ENCODE measurements around the gene PPP1R14C. TPM values are rescaled to one million over a fixed set of nuclear protein-coding genes. Genes with fewer than 3 reads are reported as not detected.

Gene PPP1R14C
- total RNA-seq, 1 experiment from 2014 or later = 4.6 TPM

DNA sequence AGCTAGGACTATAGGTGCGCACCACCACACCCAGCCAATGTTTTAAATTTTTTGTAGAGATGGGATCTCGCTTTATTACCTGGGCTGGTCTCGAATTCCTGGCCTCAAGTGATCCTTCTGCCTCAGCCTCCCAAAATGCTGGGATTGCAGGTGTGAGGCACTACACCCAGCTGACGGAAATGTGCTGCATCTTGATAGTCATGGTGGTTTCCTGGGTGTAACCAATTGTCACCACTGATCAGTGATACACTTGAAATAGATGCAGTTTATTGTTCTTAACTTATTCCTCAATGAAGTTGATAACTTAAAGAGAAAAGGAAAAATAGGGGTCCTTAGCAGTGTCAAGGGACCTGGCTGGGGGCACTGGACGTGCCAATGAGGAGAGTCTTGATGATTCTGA, 92.4 kb downstream of the PPP1R14C start:
- no peak for TF ChIP-seq EZH2 (IDR thresholded peaks at IDR 0.05; ENCODE audit: borderline replicate concordance, low read depth, low read length, poor library complexity, severe bottlenecking)
- TF ChIP-seq, protein P1, sequence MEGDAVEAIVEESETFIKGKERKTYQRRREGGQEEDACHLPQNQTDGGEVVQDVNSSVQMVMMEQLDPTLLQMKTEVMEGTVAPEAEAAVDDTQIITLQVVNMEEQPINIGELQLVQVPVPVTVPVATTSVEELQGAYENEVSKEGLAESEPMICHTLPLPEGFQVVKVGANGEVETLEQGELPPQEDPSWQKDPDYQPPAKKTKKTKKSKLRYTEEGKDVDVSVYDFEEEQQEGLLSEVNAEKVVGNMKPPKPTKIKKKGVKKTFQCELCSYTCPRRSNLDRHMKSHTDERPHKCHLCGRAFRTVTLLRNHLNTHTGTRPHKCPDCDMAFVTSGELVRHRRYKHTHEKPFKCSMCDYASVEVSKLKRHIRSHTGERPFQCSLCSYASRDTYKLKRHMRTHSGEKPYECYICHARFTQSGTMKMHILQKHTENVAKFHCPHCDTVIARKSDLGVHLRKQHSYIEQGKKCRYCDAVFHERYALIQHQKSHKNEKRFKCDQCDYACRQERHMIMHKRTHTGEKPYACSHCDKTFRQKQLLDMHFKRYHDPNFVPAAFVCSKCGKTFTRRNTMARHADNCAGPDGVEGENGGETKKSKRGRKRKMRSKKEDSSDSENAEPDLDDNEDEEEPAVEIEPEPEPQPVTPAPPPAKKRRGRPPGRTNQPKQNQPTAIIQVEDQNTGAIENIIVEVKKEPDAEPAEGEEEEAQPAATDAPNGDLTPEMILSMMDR (conservative IDR thresholded peaks at IDR 0.05; ENCODE audit: low read depth, low read length) = no peak
- no peaks in the 10 kb centered on the region for H3K27me3 ChIP-seq (replicated peaks; ENCODE audit: insufficient read depth, low read depth, low read length, poor library complexity)
- intact Hi-C loops (cut with micrococcal nuclease; ENCODE audit: unreplicated experiment) = no loop called here
- ChIA-PET CTCF (no interaction called here), POLR2A (ENCODE audit: low non-redundant PET) (no interaction called here)
- no peak for DNase-seq (ENCODE audit: low spot score)
- peaks cover 5% of the 10 kb centered on the region for H3K4me1 ChIP-seq (ENCODE audit: insufficient read depth, low read length, poor library complexity, severe bottlenecking)
- no peaks in the 10 kb centered on the region for H3K36me3 ChIP-seq (ENCODE audit: insufficient read depth, low read length, poor library complexity, severe bottlenecking)
- no peak overlapping the region for H3K4me3 ChIP-seq (ENCODE audit: low read depth, low read length, poor library complexity, severe bottlenecking)
- no TSS peak for BruUV-seq (replicated peaks)
- H3K9me3 ChIP-seq (ENCODE audit: low read depth, low read length, poor library complexity, severe bottlenecking) = no peaks in the 10 kb centered on the region
- no peak overlapping the region for H3K27ac ChIP-seq (ENCODE audit: low read depth, low read length, poor library complexity, severe bottlenecking)

DNA sequence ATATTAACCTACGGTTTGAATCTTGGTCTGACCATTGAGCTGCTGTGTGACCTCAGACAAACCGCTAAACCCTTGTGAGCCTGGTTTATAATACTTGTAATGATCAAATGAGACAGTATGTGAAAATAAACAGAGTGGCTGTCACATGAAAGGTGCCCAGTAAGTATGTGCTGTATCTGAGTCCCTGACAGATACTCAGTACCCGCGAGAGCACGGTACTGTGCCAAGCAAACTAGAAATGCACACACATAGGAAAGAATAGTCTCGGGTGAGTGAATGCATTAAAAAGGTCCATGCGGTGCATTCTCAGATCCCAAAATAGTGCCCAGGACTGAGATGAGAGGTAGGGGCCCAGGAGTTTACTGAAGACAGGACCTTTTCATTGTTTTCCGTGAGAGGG, 93.3 kb downstream of the PPP1R14C start:
- Histone ChIP-seq H3K4me1 (ENCODE audit: insufficient read depth, low read length, poor library complexity, severe bottlenecking) (no peaks in the 10 kb centered on the region), H3K27ac (ENCODE audit: low read depth, low read length, poor library complexity, severe bottlenecking) (no peak overlapping the region), H3K36me3 (ENCODE audit: insufficient read depth, low read length, poor library complexity, severe bottlenecking) (no peaks in the 10 kb centered on the region), H3K9me3 (ENCODE audit: low read depth, low read length, poor library complexity, severe bottlenecking) (no peaks in the 10 kb centered on the region), H3K27me3 (replicated peaks; ENCODE audit: insufficient read depth, low read depth, low read length, poor library complexity) (no peaks in the 10 kb centered on the region), H3K4me3 (ENCODE audit: low read depth, low read length, poor library complexity, severe bottlenecking) (no peak overlapping the region)
- ChIA-PET CTCF (no interaction called here), POLR2A (ENCODE audit: low non-redundant PET) (no interaction called here)
- no TSS peak for BruUV-seq (replicated peaks)
- intact Hi-C loops (cut with micrococcal nuclease; ENCODE audit: unreplicated experiment) = no loop called here
- no peak for TF ChIP-seq EZH2 (IDR thresholded peaks at IDR 0.05; ENCODE audit: borderline replicate concordance, low read depth, low read length, poor library complexity, severe bottlenecking)
- DNase-seq (ENCODE audit: low spot score) = no peak

DNA sequence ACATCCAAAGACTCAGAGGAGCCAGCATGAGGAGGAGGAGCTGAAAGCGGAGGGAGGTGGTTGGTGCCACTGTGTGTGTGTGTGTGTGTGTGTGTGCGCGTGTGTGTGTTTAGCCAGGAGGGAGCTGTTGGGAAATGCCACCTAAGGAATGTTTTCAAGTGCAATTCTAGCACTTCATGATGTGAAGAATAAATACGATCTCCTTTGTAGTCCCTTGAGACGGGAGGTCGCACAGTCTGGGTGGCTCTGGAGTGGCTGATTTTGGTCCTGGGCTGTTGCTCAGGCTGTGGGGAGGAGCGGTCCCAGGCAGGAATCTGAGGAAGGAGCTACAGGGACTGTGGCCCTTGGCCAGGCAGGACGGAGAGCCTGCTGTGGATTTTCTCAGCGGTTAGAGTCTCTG, 93.7 kb downstream of the PPP1R14C start:
- H3K4me3 ChIP-seq (ENCODE audit: low read depth, low read length, poor library complexity, severe bottlenecking) = no peak overlapping the region
- H3K27me3 ChIP-seq (replicated peaks; ENCODE audit: insufficient read depth, low read depth, low read length, poor library complexity) = no peaks in the 10 kb centered on the region
- no peak for DNase-seq (ENCODE audit: low spot score)
- no TSS peak for BruUV-seq (replicated peaks)
- H3K9me3 ChIP-seq (ENCODE audit: low read depth, low read length, poor library complexity, severe bottlenecking) = no peaks in the 10 kb centered on the region
- no peaks in the 10 kb centered on the region for H3K4me1 ChIP-seq (ENCODE audit: insufficient read depth, low read length, poor library complexity, severe bottlenecking)
- intact Hi-C loops (cut with micrococcal nuclease; ENCODE audit: unreplicated experiment) = no loop called here
- H3K36me3 ChIP-seq (ENCODE audit: insufficient read depth, low read length, poor library complexity, severe bottlenecking) = no peaks in the 10 kb centered on the region
- H3K27ac ChIP-seq (ENCODE audit: low read depth, low read length, poor library complexity, severe bottlenecking) = no peak overlapping the region
- ChIA-PET CTCF (no interaction called here), POLR2A (ENCODE audit: low non-redundant PET) (no interaction called here)
- TF ChIP-seq EZH2 (IDR thresholded peaks at IDR 0.05; ENCODE audit: borderline replicate concordance, low read depth, low read length, poor library complexity, severe bottlenecking) = no peak
- TF ChIP-seq, protein P1 (conservative IDR thresholded peaks at IDR 0.05; ENCODE audit: low read depth, low read length) = no peak

DNA sequence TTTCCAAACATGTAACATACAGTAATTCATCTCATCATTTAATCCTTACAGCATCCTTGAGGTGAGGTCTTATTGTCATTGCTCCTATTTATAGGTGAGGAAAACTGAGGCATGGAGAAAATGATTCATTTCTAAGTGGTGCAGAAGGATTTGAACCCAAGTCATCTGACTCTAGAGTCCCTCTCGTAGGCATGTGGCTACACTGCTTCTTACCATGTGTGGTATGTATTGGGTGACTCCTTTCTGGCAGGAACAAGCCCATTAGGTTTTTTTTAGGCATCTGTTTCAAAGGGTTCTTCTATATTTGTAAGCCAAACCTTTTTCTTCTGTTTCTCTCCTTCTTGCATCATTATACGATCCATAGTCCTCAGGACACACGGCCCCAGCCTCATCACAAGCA, 94.8 kb downstream of the PPP1R14C start:
- ChIA-PET POLR2A (ENCODE audit: low non-redundant PET) (no interaction called here), CTCF (interaction anchor here (0.7 kb wide), 1 partner anchor 157 kb away, joined by 3 read pairs; no protein-coding TSS in a partner anchor)
- Histone ChIP-seq H3K27me3 (replicated peaks; ENCODE audit: insufficient read depth, low read depth, low read length, poor library complexity) (no peaks in the 10 kb centered on the region), H3K9me3 (ENCODE audit: low read depth, low read length, poor library complexity, severe bottlenecking) (no peaks in the 10 kb centered on the region), H3K27ac (ENCODE audit: low read depth, low read length, poor library complexity, severe bottlenecking) (no peak overlapping the region), H3K4me1 (ENCODE audit: insufficient read depth, low read length, poor library complexity, severe bottlenecking) (no peaks in the 10 kb centered on the region), H3K36me3 (ENCODE audit: insufficient read depth, low read length, poor library complexity, severe bottlenecking) (no peaks in the 10 kb centered on the region), H3K4me3 (ENCODE audit: low read depth, low read length, poor library complexity, severe bottlenecking) (no peak overlapping the region)
- no peak for DNase-seq (ENCODE audit: low spot score)
- TF ChIP-seq, protein P1 (conservative IDR thresholded peaks at IDR 0.05; ENCODE audit: low read depth, low read length) = no peak
- TF ChIP-seq EZH2 (IDR thresholded peaks at IDR 0.05; ENCODE audit: borderline replicate concordance, low read depth, low read length, poor library complexity, severe bottlenecking) = no peak
- intact Hi-C loops (cut with micrococcal nuclease; ENCODE audit: unreplicated experiment) = no loop called here
- no TSS peak for BruUV-seq (replicated peaks)

All from A673 (cell line).